ENCODE results near the gene SGK1.
"Not testable (repeated sequence)": the region's sequence is repeated elsewhere in the genome, so short reads cannot be mapped to it uniquely, and the experiment has no call there.

SGK1 gene

GRCh38 chr6:134217105-134217797, 100.7 kb downstream of the SGK1 start:
- Histone ChIP-seq H3K9me3 (ENCODE audit: control insufficient read depth, low read length) (no peaks in the 10 kb centered on the region), H3K4me2 (ENCODE audit: low read length) (peak overlapping the region; percentile 27), H3K27ac (peak overlapping the region; percentile 30), H3K4me1 (peaks cover 10% of the 10 kb centered on the region), H3K9ac (no peak overlapping the region), H3K27me3 (ENCODE audit: control insufficient read depth, insufficient read depth, low read length) (no peaks in the 10 kb centered on the region), H2AFZ (no peak overlapping the region), H3K4me3 (ENCODE audit: low read depth, low read length) (no peak overlapping the region), H3K36me3 (ENCODE audit: control insufficient read depth, insufficient read depth, low read length) (no peaks in the 10 kb centered on the region), H3K79me2 (peaks cover 38% of the 10 kb centered on the region)
- TF ChIP-seq, protein P1, sequence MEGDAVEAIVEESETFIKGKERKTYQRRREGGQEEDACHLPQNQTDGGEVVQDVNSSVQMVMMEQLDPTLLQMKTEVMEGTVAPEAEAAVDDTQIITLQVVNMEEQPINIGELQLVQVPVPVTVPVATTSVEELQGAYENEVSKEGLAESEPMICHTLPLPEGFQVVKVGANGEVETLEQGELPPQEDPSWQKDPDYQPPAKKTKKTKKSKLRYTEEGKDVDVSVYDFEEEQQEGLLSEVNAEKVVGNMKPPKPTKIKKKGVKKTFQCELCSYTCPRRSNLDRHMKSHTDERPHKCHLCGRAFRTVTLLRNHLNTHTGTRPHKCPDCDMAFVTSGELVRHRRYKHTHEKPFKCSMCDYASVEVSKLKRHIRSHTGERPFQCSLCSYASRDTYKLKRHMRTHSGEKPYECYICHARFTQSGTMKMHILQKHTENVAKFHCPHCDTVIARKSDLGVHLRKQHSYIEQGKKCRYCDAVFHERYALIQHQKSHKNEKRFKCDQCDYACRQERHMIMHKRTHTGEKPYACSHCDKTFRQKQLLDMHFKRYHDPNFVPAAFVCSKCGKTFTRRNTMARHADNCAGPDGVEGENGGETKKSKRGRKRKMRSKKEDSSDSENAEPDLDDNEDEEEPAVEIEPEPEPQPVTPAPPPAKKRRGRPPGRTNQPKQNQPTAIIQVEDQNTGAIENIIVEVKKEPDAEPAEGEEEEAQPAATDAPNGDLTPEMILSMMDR (IDR thresholded peaks at IDR 0.05): no peak

GRCh38 chr6:134216301-134217010, 101.5 kb downstream of the SGK1 start:
- Histone ChIP-seq H3K79me2 (peaks cover 38% of the 10 kb centered on the region), H3K4me3 (ENCODE audit: low read depth, low read length) (no peak overlapping the region), H3K27me3 (ENCODE audit: control insufficient read depth, insufficient read depth, low read length) (no peaks in the 10 kb centered on the region), H3K9me3 (ENCODE audit: control insufficient read depth, low read length) (no peaks in the 10 kb centered on the region), H3K27ac (peak overlapping the region; percentile 30), H3K36me3 (ENCODE audit: control insufficient read depth, insufficient read depth, low read length) (no peaks in the 10 kb centered on the region), H3K4me2 (ENCODE audit: low read length) (peak overlapping the region; percentile 27), H3K9ac (no peak overlapping the region), H2AFZ (no peak overlapping the region), H3K4me1 (peaks cover 10% of the 10 kb centered on the region)
- TF ChIP-seq, protein P1 (IDR thresholded peaks at IDR 0.05): no peak

DNA sequence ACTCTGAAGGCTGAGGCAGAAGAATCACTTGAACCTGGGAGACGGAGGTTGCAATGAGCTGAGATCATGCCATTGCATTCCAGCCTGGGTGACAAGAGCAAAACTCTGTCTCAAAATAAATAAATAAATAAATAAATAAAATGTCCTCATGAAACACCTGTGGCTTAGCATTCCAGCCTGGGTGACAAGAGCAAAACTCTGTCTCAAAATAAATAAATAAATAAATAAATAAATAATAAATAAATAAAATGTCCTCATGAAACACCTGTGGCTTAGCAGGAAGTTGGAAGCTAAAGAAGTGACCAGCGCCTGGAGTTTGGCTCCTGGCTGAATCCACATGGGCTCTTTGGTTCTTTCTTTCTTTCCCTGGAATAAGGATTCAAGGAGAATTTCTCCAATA, 104.5 kb downstream of the SGK1 start:
- not testable (repeated sequence) for H3K9me3 ChIP-seq (ENCODE audit: control insufficient read depth, low read length); H3K36me3 ChIP-seq (ENCODE audit: control insufficient read depth, insufficient read depth, low read length); H2AFZ ChIP-seq; H3K4me3 ChIP-seq (ENCODE audit: low read depth, low read length); H3K4me2 ChIP-seq (ENCODE audit: low read length); H3K4me1 ChIP-seq; H3K27ac ChIP-seq; H3K27me3 ChIP-seq (ENCODE audit: control insufficient read depth, insufficient read depth, low read length); H3K9ac ChIP-seq
- H3K79me2 ChIP-seq: peaks cover 20% of the 10 kb centered on the region

- H3K27ac ChIP-seq: no peak overlapping the region
Measured at GRCh38 chr6:134211297-134211696, 106.6 kb downstream of the SGK1 start.

DNA sequence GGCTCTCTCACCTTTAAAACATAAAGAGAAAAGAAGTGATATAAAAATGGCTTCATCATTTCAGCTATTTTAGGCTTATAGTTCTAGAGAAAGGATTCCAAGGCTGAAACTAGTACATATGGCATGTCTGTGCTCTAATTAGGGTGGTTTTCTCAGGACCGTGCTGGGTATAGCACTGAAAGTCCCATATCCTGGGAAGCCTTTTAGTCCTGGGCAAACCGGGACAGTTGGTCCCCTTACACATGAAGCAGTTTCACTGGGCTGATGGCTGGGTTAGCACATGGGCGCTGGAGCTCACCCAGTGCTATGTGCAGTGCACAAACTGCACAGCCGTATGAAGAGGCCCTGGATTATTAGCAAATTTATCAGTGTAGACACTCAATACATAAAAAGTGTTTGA, 110.5 kb downstream of the SGK1 start:
- no peaks in the 10 kb centered on the region for H3K9me3 ChIP-seq (ENCODE audit: control insufficient read depth, low read length)
- no peak overlapping the region for H2AFZ ChIP-seq
- no peaks in the 10 kb centered on the region for H3K27me3 ChIP-seq (ENCODE audit: control insufficient read depth, insufficient read depth, low read length)
- H3K9ac ChIP-seq: no peak overlapping the region
- H3K4me2 ChIP-seq (ENCODE audit: low read length): no peak overlapping the region
- peaks cover 5% of the 10 kb centered on the region for H3K36me3 ChIP-seq (ENCODE audit: control insufficient read depth, insufficient read depth, low read length)
- peaks cover 9% of the 10 kb centered on the region for H3K79me2 ChIP-seq
- TF ChIP-seq, protein P1 (IDR thresholded peaks at IDR 0.05): no peak
- H3K4me3 ChIP-seq (ENCODE audit: low read depth, low read length): no peak overlapping the region
- H3K4me1 ChIP-seq: peaks cover 15% of the 10 kb centered on the region
- no peak overlapping the region for H3K27ac ChIP-seq

More at GRCh38 chr6:134211297-134211696, 106.6 kb downstream of the SGK1 start:
- TF ChIP-seq, protein P1 (IDR thresholded peaks at IDR 0.05): no peak
- H3K4me1 ChIP-seq: peaks cover 3% of the 10 kb centered on the region
- no peak overlapping the region for H3K4me2 ChIP-seq (ENCODE audit: low read length)
- H3K9me3 ChIP-seq (ENCODE audit: control insufficient read depth, low read length): no peaks in the 10 kb centered on the region
- no peaks in the 10 kb centered on the region for H3K36me3 ChIP-seq (ENCODE audit: control insufficient read depth, insufficient read depth, low read length)
- no peak overlapping the region for H3K4me3 ChIP-seq (ENCODE audit: low read depth, low read length)
- H3K9ac ChIP-seq: no peak overlapping the region
- H3K79me2 ChIP-seq: peaks cover 17% of the 10 kb centered on the region
- no peaks in the 10 kb centered on the region for H3K27me3 ChIP-seq (ENCODE audit: control insufficient read depth, insufficient read depth, low read length)
- no peak overlapping the region for H2AFZ ChIP-seq

Data from parathyroid adenoma (tissue), 2 donors.